A673 (cell line): ENCODE data around the gene LAMP1.

ENCODE experiments used
- EZH2 ChIP-seq: fragments of 200-600 bp; sonication (generic); IDR thresholded peaks from 2 replicates; pipeline ENCODE4 v1.6.1; 2017; ENCODE audit warnings: borderline replicate concordance, low read depth, mild to moderate bottlenecking, mixed read lengths, antibody characterized with exemption, low read length; ENCODE audit not compliant: poor library complexity, severe bottlenecking
- TF ChIP-seq, protein P1 (sequence below): fragments of 300-800, 200-600 bp; sonication (generic); conservative IDR thresholded peaks from 2 replicates; pipeline ENCODE4 v1.5.1; 2017; ENCODE audit warnings: low read depth, mild to moderate bottlenecking, antibody characterized with exemption, low read length, moderate library complexity, mixed read lengths

DNA sequence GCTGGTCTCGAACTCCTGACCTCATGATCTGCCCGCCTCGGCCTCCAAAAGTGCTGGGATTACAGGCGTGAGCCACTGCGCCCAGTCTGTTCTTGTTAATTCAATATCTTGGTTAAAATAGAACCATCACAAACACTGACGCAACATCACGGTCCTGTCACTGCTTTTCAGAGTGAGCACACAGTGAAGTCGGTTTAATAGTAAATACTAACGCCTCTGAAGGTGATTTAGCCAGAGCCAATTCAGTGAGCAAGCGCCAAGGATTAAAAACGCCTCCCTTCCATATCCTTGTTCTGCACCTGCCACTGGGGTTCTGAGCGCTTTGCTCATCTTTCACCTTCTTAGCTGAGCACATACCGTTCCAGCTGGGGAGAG, 30.3 kb downstream of the LAMP1 start:
- TF ChIP-seq, protein P1, sequence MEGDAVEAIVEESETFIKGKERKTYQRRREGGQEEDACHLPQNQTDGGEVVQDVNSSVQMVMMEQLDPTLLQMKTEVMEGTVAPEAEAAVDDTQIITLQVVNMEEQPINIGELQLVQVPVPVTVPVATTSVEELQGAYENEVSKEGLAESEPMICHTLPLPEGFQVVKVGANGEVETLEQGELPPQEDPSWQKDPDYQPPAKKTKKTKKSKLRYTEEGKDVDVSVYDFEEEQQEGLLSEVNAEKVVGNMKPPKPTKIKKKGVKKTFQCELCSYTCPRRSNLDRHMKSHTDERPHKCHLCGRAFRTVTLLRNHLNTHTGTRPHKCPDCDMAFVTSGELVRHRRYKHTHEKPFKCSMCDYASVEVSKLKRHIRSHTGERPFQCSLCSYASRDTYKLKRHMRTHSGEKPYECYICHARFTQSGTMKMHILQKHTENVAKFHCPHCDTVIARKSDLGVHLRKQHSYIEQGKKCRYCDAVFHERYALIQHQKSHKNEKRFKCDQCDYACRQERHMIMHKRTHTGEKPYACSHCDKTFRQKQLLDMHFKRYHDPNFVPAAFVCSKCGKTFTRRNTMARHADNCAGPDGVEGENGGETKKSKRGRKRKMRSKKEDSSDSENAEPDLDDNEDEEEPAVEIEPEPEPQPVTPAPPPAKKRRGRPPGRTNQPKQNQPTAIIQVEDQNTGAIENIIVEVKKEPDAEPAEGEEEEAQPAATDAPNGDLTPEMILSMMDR: no peak
- no peak for TF ChIP-seq EZH2
